Nephron progenitor cell (in vitro differentiated cells): ENCODE results near the gene MYOM1.

ENCODE experiments used
- DNase-seq: peaks from one replicate; pipeline ENCODE4 v3.0.0; 2021
- H3K27ac Mint-ChIP-seq: 2 replicates; pipeline ENCODE4 v1.8.0; 2021; ENCODE audit warnings: mild to moderate bottlenecking, moderate library complexity, mixed read lengths
- H3K27me3 Mint-ChIP-seq: 2 replicates; pipeline ENCODE4 v1.8.0; 2021; ENCODE audit warnings: mild to moderate bottlenecking, low read depth, mixed read lengths; ENCODE audit not compliant: poor library complexity
- H3K36me3 Mint-ChIP-seq: 2 replicates; pipeline ENCODE4 v1.8.0; 2021; ENCODE audit warnings: low read depth, mixed read lengths
- H3K4me1 Mint-ChIP-seq: 2 replicates; pipeline ENCODE4 v1.8.0; 2021; ENCODE audit warnings: mixed read lengths
- H3K4me3 Mint-ChIP-seq: 2 replicates; pipeline ENCODE4 v1.8.0; 2021; ENCODE audit warnings: mild to moderate bottlenecking, moderate library complexity, mixed read lengths
- H3K9me3 Mint-ChIP-seq: 2 replicates; pipeline ENCODE4 v1.8.0; 2021; ENCODE audit warnings: mild to moderate bottlenecking, moderate library complexity, mixed read lengths
- CTCF ChIP-seq: fragments of 200-600 bp; sonication (generic); IDR thresholded peaks from 2 replicates; pipeline ENCODE4 v1.5.0; 2021; ENCODE audit warnings: antibody characterized with exemption

MYOM1 gene

GRCh38 chr18:3057526-3057925, 162.2 kb downstream of the MYOM1 start:
- Mint-ChIP-seq H3K9me3 (peaks cover 17% of the 10 kb centered on the region), H3K36me3 (peaks cover 14% of the 10 kb centered on the region), H3K4me1 (peaks cover 32% of the 10 kb centered on the region), H3K4me3 (no peak overlapping the region), H3K27me3 (peaks cover 11% of the 10 kb centered on the region), H3K27ac (no peak overlapping the region)
- no peak for TF ChIP-seq CTCF
- no peak for DNase-seq

GRCh38 chr18:3056311-3056710, 163.5 kb downstream of the MYOM1 start:
- peaks cover 11% of the 10 kb centered on the region for H3K27me3 Mint-ChIP-seq
- no peak overlapping the region for H3K4me3 Mint-ChIP-seq
- no peak for TF ChIP-seq CTCF

DNA sequence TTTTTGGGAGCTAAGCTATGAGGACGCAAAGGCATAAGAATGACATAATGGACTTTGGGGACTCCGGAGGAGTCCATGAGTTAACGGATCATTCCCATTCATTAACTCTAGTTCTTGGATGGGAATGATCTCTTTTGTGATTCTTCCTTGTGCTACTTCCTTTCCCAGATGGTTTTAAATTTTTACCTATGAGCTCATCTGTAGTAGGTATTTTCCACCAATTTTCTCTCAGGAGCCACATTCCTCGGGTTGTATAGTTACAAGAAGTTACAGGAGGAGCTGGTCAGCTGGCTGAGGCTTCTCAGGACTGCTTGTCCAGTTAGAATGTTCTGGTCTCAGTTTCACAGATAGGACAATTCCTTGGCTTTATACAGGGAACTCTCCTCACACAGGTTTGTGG, 164.0 kb downstream of the MYOM1 start:
- peaks cover 9% of the 10 kb centered on the region for H3K27me3 Mint-ChIP-seq
- no peak overlapping the region for H3K27ac Mint-ChIP-seq
- H3K36me3 Mint-ChIP-seq = peaks cover 14% of the 10 kb centered on the region
- no peak overlapping the region for H3K4me3 Mint-ChIP-seq
- H3K9me3 Mint-ChIP-seq = peaks cover 21% of the 10 kb centered on the region
- peaks cover 15% of the 10 kb centered on the region for H3K4me1 Mint-ChIP-seq
- DNase-seq = no peak
- TF ChIP-seq CTCF = no peak

More at GRCh38 chr18:3056311-3056710, 163.5 kb downstream of the MYOM1 start:
- Mint-ChIP-seq H3K9me3 (peaks cover 21% of the 10 kb centered on the region), H3K27ac (no peak overlapping the region), H3K4me1 (peaks cover 19% of the 10 kb centered on the region), H3K36me3 (peaks cover 14% of the 10 kb centered on the region)
- no peak for DNase-seq

DNA sequence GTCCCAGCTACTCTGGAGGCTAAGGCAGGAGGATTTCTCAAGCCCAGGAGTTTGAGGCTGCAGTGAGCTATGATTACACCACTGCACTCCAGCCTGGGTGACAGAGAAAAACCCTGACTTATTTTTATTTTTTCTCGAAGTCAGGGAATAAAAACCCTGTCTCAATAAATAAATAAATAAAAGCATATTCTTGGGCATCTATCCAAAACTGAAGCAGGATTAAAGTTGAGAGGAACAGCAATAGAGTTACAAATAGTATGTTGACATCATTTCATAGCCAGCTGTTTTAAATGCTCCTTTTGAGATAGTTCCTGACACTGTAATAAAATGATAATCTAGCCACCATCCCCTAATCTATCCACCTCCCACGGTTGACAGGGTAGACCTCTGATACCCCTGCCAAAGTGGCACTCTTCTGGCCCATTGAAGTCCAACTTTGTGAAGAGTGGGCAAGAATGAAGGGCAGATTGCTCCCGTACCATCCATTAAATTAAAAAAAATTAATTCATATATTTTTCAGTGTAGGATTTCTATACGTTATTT, 164.5 kb downstream of the MYOM1 start:
- no peak for TF ChIP-seq CTCF
- DNase-seq = no peak
- H3K9me3 Mint-ChIP-seq = peaks cover 21% of the 10 kb centered on the region
- H3K27me3 Mint-ChIP-seq = peaks cover 7% of the 10 kb centered on the region
- H3K4me3 Mint-ChIP-seq = no peak overlapping the region
- peaks cover 14% of the 10 kb centered on the region for H3K36me3 Mint-ChIP-seq
- no peak overlapping the region for H3K27ac Mint-ChIP-seq
- peaks cover 10% of the 10 kb centered on the region for H3K4me1 Mint-ChIP-seq

DNA sequence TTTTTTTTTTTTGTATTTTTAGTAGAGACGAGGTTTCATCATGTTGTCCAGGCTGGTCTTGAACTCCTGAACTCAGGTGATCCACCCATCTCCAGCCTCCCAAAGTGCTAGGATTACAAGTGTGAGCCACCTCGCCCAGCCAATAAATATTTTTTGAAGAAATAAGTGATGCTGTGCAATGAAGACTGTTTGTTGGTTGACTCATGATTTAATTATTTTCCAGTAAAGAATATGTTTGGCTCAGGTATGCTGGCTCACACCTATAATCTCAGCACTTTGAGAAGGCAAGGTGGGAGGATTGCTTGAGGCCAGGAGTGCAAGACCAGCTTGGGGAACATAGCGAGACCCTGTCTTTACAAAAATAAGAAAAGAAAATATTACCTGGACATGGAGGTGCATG, 165.0 kb downstream of the MYOM1 start:
- peaks cover 7% of the 10 kb centered on the region for H3K27me3 Mint-ChIP-seq
- H3K9me3 Mint-ChIP-seq = peaks cover 21% of the 10 kb centered on the region
- TF ChIP-seq CTCF = no peak
- H3K4me3 Mint-ChIP-seq = no peak overlapping the region
- peaks cover 7% of the 10 kb centered on the region for H3K4me1 Mint-ChIP-seq
- DNase-seq = no peak
- peaks cover 14% of the 10 kb centered on the region for H3K36me3 Mint-ChIP-seq
- H3K27ac Mint-ChIP-seq = no peak overlapping the region

GRCh38 chr18:3054214-3054613, 165.6 kb downstream of the MYOM1 start:
- Mint-ChIP-seq H3K4me3 (no peak overlapping the region), H3K4me1 (peaks cover 4% of the 10 kb centered on the region), H3K27me3 (peaks cover 7% of the 10 kb centered on the region), H3K27ac (no peak overlapping the region), H3K36me3 (peaks cover 14% of the 10 kb centered on the region), H3K9me3 (peaks cover 21% of the 10 kb centered on the region)
- no peak for DNase-seq
- no peak for TF ChIP-seq CTCF
